SIG-M5 treated with dmso at 0.1 percent for 504 hours (cell line): ENCODE data around the gene EFS.

Experiments used
- DNase-seq: peaks from one replicate; lab custom pipeline; 2025; ENCODE audit not compliant: unreplicated experiment; lab: John Stamatoyannopoulos, UW

Gene EFS

GRCh38 chr14:23359167-23359626, 5.8 kb downstream of the EFS start:
- DNase-seq, result no peak

GRCh38 chr14:23358553-23359166, 6.3 kb downstream of the EFS start:
- no peak for DNase-seq

- DNase-seq, result no peak
These were observed 6.9 kb downstream of the EFS start for GRCh38 chr14:23358042-23358441.

DNA sequence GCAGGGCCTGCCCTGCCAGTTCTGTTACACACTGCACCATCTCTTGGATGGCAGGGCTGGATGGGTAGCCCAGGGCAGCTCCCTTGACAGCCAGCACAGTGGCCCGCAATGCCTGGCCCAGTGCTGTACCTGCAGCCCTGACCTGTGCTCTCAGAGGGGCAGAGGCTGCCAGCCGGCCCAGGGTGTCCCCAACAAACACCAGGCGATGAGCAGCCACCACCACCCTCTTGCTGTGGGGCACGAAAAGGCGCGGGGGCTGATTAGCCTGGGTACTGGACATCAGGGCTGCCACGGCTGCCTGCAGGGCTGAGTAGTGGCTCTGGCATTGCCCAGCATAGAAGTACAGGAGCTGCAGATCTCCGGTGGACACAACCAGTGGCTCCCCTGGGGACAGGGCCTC, 7.7 kb downstream of the EFS start:
- no peak for DNase-seq

DNA sequence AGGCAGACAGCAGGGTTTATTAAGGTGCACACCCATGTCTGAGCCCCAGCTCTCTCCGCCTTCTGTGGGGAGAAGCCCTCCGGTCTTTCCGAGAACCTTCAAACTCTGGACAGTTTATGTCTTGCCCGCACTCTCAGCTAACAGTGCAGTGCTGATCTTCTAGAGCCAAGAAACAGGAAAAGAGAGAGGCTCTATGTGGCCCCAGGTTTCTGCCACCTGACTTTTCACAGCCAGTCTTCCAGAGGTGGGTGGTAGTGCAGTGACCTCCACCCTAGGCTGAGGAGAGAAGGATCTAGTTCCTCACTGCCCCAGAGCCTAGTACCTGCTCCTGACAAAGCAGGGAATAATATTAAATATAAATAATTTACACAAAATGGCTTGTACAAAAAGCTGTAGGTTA, 8.3 kb downstream of the EFS start:
- no peak for DNase-seq

DNA sequence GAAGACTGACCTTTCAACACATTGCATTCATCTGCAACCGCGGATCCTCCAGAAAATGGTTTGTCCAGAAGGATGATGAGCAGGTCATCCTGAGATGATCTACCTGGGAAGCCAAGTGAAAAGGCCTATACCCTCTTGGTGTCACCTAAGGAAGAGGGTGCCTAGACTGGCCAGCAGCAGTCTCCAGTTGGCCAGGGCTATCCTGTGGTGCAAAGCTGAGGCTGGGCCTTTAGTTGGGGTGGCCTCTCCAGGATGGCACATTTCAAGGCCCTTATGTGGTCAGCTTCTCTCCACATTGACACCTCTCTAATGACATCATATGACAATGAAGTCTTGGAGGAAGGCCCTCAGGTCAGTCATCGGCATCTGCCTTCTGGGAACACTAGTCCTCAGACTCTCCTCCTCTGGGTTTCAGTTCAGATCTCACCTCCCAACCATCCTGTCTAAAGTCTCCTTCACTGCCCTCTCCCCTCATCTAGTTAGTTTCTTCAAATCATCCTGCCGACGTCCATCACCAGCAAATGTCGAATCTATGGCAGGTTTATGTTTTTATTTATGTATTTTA, 9.0 kb downstream of the EFS start:
- no peak for DNase-seq

DNA sequence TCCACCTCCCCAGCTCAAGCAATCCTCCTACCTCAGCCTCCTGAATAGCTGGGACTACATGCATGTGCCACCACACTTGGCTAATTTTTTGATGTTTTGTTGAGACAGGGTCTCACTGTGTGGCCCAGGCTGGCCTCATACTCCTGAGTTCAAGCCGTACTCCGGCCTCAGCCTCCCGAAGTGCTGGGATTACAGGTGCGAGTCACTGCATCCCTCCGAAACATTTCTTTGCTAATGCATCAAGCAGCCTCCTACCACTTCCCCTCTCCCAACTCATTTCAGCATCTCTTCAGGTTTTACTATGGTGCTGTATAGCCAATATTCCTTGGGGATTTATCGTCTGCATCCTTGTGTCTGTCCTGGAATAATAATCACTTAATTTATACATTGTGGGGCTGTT, 10.0 kb downstream of the EFS start:
- DNase-seq, result no peak

- DNase-seq, result no peak
These were observed 11.6 kb downstream of the EFS start for GRCh38 chr14:23353433-23353780.

- peak; percentile 39 for DNase-seq
These were observed 12.2 kb downstream of the EFS start, which contains the start of gene SLC22A17 for GRCh38 chr14:23352506-23353432. TSS of gene SLC22A17 (minus strand) at chr14:23352887.

GRCh38 chr14:23351681-23352505, 13.1 kb downstream of the EFS start:
- no peak for DNase-seq

GRCh38 chr14:23349156-23349845, 15.7 kb downstream of the EFS start:
- DNase-seq, result no peak

GRCh38 chr14:23348297-23348655, 16.7 kb downstream of the EFS start:
- no peak for DNase-seq

DNA sequence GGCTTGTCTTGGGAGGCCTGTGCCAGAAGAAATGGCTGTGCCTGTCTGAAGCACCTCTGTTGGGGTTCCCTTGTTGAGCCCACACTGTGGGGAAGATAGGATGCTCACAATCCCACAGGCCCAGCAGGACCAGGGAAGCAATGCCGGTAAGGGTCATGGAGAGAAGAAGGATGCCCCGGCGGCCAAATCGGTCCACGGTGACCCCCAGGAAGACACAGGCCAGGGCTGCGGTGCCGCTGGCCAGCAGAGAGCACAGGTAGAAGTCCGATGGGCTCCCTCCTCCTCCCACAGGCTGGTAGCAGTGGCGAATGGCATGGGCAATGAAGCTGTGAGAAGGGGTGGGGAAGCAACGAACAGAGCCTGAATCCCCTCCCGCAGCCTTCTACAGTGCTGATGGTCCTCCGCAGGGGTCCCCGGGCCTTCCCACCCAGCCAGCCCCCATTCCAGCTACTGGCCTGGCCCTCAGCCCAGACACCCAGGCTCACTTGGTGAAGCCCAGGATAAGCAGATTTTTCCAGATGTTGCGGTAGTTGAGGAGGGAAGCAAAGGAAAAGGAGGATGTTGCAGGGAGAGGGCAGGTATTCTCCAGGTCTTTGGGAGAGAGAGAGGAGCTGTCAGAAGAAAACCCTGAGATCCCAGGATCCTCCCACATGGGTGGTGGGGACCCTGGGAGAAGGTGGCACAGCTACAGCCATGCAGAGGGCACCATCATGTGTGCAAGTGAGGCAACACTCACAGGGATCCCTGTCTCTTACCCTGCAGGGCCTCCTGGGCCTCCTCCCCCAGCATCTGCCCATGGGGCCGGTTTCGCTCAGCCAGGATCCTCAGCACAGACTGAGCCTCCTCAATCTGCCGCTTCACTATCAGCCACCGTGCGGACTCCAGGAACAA, 17.3 kb downstream of the EFS start:
- DNase-seq, result no peak

- no peak for DNase-seq
These were observed 18.1 kb downstream of the EFS start for GRCh38 chr14:23346693-23347405.

GRCh38 chr14:23345987-23346692, 18.8 kb downstream of the EFS start:
- no peak for DNase-seq

DNA sequence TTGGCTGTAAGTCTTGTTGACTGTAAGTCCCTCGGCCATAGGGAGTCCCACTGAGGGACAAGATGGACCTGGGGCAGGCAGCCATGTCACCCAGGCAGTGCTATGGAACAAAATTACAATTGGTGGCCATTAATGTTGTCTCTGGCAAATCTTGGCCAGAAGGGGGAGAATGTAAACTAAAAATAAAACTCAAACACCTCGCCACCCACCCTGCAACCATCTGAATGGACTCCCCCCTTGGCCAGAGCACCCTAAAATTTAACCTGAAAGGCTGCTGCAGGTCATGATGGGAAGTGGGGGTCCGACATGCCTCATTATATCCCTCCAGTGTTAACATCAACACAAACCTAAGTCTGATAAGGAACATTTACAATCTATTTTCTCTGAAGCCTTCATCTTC, 20.5 kb downstream of the EFS start:
- no peak for DNase-seq

DNA sequence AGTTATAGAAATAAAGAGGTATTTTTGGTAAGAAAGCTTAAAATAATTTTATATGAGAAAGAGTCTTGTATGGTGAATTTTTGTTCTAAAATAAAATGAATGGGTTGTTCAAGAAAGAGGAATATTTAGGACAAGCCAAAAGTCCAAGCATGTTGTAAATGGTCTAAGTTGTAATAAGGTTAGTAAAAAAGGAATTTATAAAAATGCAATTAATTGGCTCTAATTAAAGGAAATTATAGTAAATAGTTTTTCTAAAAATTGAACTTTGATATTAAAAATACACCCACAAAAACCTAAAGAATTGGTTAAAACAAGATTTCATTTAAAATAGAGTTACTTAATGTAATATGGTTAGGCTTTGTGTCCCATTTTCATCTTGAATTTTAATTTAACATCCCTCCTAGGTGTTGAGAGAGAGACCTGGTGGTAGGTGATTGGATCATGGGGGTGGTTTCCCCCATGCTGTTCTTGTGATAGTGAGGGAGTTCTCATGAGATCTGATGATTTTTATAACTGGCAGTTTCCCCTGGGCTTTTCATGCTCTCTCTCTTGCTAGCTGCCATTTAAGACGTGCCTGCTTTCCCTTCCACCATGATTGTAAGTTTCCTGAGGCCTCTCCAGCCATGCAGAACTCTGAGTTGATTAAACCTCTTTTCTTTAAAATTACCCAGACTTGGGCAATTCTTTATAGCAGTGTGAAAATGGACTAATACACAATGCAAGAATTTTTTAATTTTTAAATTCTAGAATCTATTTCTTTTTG, 25.3 kb downstream of the EFS start:
- no peak for DNase-seq

DNA sequence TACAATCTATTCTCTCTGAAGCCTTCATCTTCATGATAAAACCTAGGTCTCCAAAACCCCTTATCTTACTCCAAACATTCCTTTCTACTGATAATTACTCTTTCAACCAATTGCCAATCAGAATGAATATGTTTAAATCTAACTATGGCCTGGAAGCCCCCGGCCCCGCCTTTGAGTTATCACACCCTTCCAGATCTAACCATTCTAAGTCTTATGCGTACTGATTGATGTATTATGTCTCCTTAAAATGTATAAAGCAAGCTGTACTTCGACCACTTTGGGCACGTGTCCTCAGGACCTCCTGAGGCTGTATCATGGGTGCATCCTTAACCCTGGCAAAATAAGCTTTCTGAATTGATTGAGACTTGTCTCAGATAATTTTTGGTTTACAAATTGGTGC, 29.3 kb downstream of the EFS start:
- no peak for DNase-seq
